ENCODE measurements around the gene TREM1. TPM values are rescaled to one million over a fixed set of nuclear protein-coding genes. Genes with fewer than 3 reads are reported as not detected.

The TREM1 gene
- total RNA-seq, 1 donor from 2014 or later = 1.3 TPM

Other genes starting within 250 kb of the TREM1 start
- 26.4 TPM for gene UNC5CL, start 247.5 kb downstream of the TREM1 start, total RNA-seq
- 1.0 TPM for gene TSPO2, start 244.2 kb downstream of the TREM1 start, total RNA-seq
- not detected for gene APOBEC2, start 233.5 kb downstream of the TREM1 start, total RNA-seq
- gene OARD1, start 214.3 kb downstream of the TREM1 start, total RNA-seq = 36.3 TPM
- 24.8 TPM for gene NFYA, start 213.7 kb downstream of the TREM1 start, total RNA-seq
- 1.1 TPM for gene TREML1, start 132.3 kb downstream of the TREM1 start, total RNA-seq
- gene TREM2, start 123.6 kb downstream of the TREM1 start, total RNA-seq = 26.7 TPM
- not detected for gene TREML2, start 85.5 kb downstream of the TREM1 start, total RNA-seq
- gene TREML4, start 58.3 kb downstream of the TREM1 start, total RNA-seq = not detected
- gene NCR2, start 48.9 kb upstream of the TREM1 start, total RNA-seq = not detected

All from mucosa of gallbladder (tissue), 1 donor.